Cardiac muscle cell (in vitro differentiated cells and primary cell): ENCODE data around the gene LRFN2. TPM values are rescaled to one million over a fixed set of nuclear protein-coding genes. Genes with fewer than 3 reads are reported as not detected.
A peak's percentile ranks its signal among the peaks of the same experiment; 100 is the strongest.

Source experiments
- DNase-seq, 2 donors: peaks; one replicate each; pipeline versions ENCODE4 v3.0.0 to v3.0.0-alpha.2; 2010 to 2017; ENCODE audit warnings: low read depth in 1 of 2, low spot score in 1 of 2
- H3K27ac ChIP-seq: fragments of 200-600 bp; sonication (generic); 2 replicates; pipeline ENCODE4 v1.5.1; 2016
- H3K27me3 ChIP-seq: fragments of 200-600 bp; sonication (generic); 2 replicates; pipeline ENCODE4 v1.6.0; 2016; ENCODE audit warnings: control low read depth
- H3K36me3 ChIP-seq: fragments of 200-600 bp; sonication (generic); 2 replicates; pipeline ENCODE4 v1.5.1; 2016; ENCODE audit warnings: control low read depth
- H3K4me1 ChIP-seq: fragments of 200-600 bp; sonication (generic); 2 replicates; pipeline ENCODE4 v1.8.1; 2017; ENCODE audit warnings: low read depth, mild to moderate bottlenecking, mixed run types
- H3K4me3 ChIP-seq: fragments of 200-600 bp; sonication (generic); 2 replicates; pipeline ENCODE4 v1.5.1; 2016; ENCODE audit warnings: mild to moderate bottlenecking
- H3K9me3 ChIP-seq: fragments of 200-600 bp; sonication (generic); 2 replicates; pipeline ENCODE4 v1.5.1; 2017; ENCODE audit warnings: low read depth, mild to moderate bottlenecking, control low read depth
- polyA plus RNA-seq: library from polyadenylated mRNA; unstranded; fragments of >200 nt; fragmentation: Nextera tagmentation; extraction: Ambion mirVana; gene quantifications from 2 replicates; pipeline ENCODE4 v1.2.1, GENCODE V29; 2016
- total RNA-seq: library from RNA; depleted of rRNA; stranded (reverse); fragments of >200 nt; gene quantifications from 2 replicates; pipeline ENCODE4 v1.2.3, GENCODE V29; 2016
- TF ChIP-seq, protein P1 (sequence below): IDR thresholded peaks from 2 replicates; pipeline ENCODE4 v1.5.1; 2012; ENCODE audit warnings: low read depth, mild to moderate bottlenecking, low read length

LRFN2 gene
- total and polyA plus RNA-seq, 2 experiments from 2014 or later, result 0.15 TPM; not detected in 1

DNA sequence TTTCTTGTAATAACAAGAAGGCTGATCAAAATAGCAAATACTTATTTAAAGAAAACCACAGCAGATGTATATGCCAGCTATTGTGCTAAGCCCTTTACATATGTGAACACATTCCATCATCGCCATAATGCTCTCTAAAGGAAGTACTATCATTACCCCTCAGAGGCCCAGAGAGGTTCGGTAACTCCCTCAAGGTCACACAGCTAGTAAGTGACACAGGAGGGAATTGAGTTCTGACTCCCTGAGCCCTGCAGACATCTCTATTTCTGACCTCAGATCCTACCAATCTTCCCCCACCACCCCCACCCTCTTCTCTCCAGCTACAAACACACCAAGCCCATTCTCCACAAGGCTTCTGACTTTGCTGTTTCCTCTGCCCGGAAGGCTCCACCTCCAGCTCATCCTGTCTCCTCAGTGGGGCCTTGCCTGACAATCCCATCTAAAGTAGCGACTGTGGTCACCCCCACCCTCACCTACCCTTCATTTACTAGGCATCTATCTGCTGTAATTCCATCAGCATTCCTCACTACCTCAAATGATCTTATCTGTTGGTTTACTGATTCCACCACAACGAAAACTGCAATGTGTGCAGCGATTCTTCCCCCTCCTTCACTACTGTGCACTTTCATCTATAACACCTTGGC is 234.5 kb downstream of the LRFN2 start:
- Histone ChIP-seq H3K9me3 (no peaks in the 10 kb centered on the region), H3K27ac (peak overlapping the region; percentile 44), H3K4me1 (peaks cover 24% of the 10 kb centered on the region), H3K36me3 (no peaks in the 10 kb centered on the region), H3K27me3 (no peaks in the 10 kb centered on the region), H3K4me3 (no peak overlapping the region)
- TF ChIP-seq, protein P1, sequence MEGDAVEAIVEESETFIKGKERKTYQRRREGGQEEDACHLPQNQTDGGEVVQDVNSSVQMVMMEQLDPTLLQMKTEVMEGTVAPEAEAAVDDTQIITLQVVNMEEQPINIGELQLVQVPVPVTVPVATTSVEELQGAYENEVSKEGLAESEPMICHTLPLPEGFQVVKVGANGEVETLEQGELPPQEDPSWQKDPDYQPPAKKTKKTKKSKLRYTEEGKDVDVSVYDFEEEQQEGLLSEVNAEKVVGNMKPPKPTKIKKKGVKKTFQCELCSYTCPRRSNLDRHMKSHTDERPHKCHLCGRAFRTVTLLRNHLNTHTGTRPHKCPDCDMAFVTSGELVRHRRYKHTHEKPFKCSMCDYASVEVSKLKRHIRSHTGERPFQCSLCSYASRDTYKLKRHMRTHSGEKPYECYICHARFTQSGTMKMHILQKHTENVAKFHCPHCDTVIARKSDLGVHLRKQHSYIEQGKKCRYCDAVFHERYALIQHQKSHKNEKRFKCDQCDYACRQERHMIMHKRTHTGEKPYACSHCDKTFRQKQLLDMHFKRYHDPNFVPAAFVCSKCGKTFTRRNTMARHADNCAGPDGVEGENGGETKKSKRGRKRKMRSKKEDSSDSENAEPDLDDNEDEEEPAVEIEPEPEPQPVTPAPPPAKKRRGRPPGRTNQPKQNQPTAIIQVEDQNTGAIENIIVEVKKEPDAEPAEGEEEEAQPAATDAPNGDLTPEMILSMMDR, result no peak
- no peak for DNase-seq

DNA sequence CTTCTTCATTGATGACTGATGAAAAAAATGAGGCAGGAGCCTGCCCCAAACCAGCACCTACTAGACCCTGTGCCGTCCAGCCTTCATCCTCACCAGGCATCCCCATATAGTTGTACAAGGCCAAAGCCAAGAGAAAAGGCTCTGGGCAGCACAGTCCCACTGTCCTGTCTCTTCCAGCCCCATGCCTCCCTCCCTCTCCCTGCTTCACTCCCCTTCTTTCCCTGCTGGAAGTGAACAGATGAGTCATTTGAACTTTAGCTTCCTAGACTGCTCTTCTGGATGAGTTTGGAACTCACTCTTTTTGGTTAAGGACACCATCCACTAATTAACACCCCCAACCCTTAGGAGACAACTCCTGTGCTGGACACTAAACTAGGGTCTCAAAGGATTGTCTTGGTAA is 235.2 kb downstream of the LRFN2 start:
- Histone ChIP-seq H3K27me3 (no peaks in the 10 kb centered on the region), H3K27ac (no peak overlapping the region), H3K9me3 (no peaks in the 10 kb centered on the region), H3K4me3 (no peak overlapping the region), H3K4me1 (peaks cover 28% of the 10 kb centered on the region), H3K36me3 (no peaks in the 10 kb centered on the region)
- TF ChIP-seq, protein P1, result no peak
- peak in 1 of 2 donors; percentile 23 for DNase-seq

DNA sequence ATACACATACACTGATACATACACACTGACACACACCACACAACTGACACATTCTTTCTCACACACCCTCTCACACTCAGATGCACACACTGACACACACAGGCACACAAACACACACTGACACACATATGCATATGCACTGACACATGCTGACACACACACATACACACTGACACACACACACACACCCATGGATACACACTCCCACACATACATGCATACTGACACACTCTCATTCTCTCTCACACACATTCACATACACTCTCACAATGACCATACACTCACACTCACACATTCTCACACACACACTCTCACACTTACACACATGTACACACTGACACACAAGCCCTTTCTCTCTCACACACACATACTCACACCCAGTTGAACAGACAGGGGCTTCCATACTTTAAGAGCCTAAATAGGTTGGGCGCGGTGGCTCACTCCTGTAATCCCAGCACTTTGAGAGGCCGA is 236.4 kb downstream of the LRFN2 start:
- TF ChIP-seq, protein P1, result no peak
- Histone ChIP-seq H3K27ac (no peak overlapping the region), H3K4me1 (peaks cover 28% of the 10 kb centered on the region), H3K9me3 (no peaks in the 10 kb centered on the region), H3K27me3 (no peaks in the 10 kb centered on the region), H3K4me3 (no peak overlapping the region), H3K36me3 (no peaks in the 10 kb centered on the region)
- DNase-seq, result no peak

DNA sequence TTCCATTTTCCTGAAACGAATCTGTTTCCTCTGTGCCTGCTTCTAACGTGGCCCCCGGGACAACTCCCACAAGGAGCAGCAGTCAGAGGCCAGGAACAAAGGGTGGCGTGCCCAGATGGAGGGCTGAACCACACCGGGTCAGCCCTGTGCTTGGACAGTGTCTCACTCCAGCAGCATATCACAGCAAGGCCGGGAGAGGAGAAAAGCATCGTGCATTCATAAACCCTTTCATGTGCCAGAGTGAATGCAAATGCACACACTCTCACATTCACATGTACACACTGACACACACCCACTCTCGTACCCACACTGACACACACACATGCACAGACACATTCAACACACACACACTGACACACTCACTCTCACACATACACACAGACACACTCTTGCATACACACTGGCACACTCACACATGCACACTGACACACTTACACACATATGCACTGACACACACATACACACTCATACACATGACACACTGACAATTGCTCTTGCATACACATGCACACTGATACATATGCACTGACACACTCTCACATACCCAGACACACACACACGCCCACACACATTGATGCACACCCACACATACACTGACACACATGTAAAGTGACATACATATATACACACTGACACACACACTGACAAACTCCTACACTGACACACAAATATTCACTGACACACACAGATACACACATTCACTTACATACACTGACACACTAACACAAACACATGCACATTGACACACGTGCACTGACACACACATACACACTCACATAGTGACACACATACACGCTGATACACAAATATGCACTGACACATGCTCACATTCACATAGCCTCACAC is 237.0 kb downstream of the LRFN2 start:
- no peak for DNase-seq
- TF ChIP-seq, protein P1, result no peak
- Histone ChIP-seq H3K27ac (no peak overlapping the region), H3K4me3 (no peak overlapping the region), H3K4me1 (peaks cover 35% of the 10 kb centered on the region), H3K36me3 (no peaks in the 10 kb centered on the region), H3K27me3 (no peaks in the 10 kb centered on the region), H3K9me3 (no peaks in the 10 kb centered on the region)

DNA sequence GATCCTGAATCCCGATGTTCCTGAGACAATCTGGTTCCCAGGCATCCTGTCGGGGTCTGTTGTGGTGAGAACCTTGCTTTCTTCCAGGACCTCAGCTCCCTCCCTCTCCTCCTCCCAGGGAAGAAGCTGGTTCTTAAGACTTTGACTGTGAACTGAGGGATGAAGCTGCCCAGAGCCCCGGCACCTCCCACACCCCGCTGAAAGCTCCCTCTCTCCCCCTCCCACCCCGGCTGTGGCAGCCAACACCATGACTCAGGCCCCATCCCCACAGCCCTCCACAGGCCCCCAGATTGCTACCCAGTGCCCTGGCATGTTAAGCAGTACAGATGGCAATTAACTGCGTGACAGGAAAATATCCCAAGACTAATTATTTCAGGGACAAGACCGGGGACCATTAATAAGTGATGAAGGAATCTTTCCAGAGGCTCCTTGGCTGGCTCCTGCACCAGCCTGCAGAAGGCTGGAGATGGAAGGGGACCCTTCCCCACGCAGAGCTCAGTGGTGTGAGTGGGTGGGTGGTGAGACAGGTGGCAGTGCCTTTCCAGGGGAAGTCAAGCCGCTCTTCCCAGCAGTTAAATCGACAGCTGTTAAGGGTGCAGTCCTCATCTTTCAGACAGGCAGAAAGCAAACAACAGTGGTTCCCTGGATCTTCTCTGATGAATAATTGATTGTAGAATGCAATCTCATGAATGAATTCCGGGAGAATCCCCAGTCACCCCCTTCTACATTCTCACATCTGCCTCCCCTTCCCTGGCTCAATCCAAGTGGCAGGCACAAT is 237.9 kb downstream of the LRFN2 start:
- TF ChIP-seq, protein P1, result no peak

More for the DNA sequence above, 237.9 kb downstream of the LRFN2 start:
- H3K36me3 ChIP-seq, result no peaks in the 10 kb centered on the region
- H3K27ac ChIP-seq, result no peak overlapping the region
- no peak overlapping the region for H3K4me3 ChIP-seq
- peak in 1 of 2 donors; percentile 59 for DNase-seq
- no peaks in the 10 kb centered on the region for H3K9me3 ChIP-seq
- peaks cover 35% of the 10 kb centered on the region for H3K4me1 ChIP-seq
- H3K27me3 ChIP-seq, result no peaks in the 10 kb centered on the region
